Right lung (tissue), 5 donors: ENCODE measurements around the gene ST6GALNAC1. TPM values are rescaled to one million over a fixed set of nuclear protein-coding genes. Genes with fewer than 3 reads are reported as not detected.
A peak's percentile ranks its signal among the peaks of the same experiment; 100 is the strongest.

Source experiments
- DNase-seq, 2 donors: peaks; one replicate each; pipeline ENCODE4 v3.0.0-alpha.2; 2013
- polyA plus RNA-seq, 5 donors: library from polyadenylated mRNA; unstranded; fragments of 120-200 nt; gene quantifications; one replicate each; pipeline versions ENCODE4 v1.2.1 to v1.2.3, GENCODE V29; 2013; ENCODE audit warnings: inconsistent platforms in 1 of 5, low replicate concordance in 1 of 5; ENCODE audit not compliant: insufficient read length in 5 of 5, insufficient read depth in 1 of 5

ST6GALNAC1 gene
- polyA plus RNA-seq, 5 donors, result 2.2 to 4.2 (median 3.2) TPM

- DNase-seq, result no peak
Observed at GRCh38 chr17:76677406-76677805, 33.8 kb upstream of the ST6GALNAC1 start.

- DNase-seq, result no peak
Observed at GRCh38 chr17:76676629-76677028, 33.1 kb upstream of the ST6GALNAC1 start.

- no peak for DNase-seq
Observed at GRCh38 chr17:76675648-76676047, 32.1 kb upstream of the ST6GALNAC1 start.

- no peak for DNase-seq
Observed at GRCh38 chr17:76674600-76674999, 31.0 kb upstream of the ST6GALNAC1 start.

- DNase-seq, result no peak
Observed at GRCh38 chr17:76673729-76674128, 30.2 kb upstream of the ST6GALNAC1 start.

- no peak for DNase-seq
Observed at GRCh38 chr17:76672892-76673291, 29.3 kb upstream of the ST6GALNAC1 start.

GRCh38 chr17:76672270-76672851 lies 28.8 kb upstream of the ST6GALNAC1 start:
- DNase-seq, result peak in 1 of 2 donors; percentile 19

- DNase-seq, result no peak
Observed at GRCh38 chr17:76671912-76672262, 28.3 kb upstream of the ST6GALNAC1 start.

GRCh38 chr17:76671123-76671911 lies 27.8 kb upstream of the ST6GALNAC1 start:
- DNase-seq, result peak; percentile 99 to 100

- DNase-seq, result no peak
Observed at GRCh38 chr17:76670718-76671122, 27.2 kb upstream of the ST6GALNAC1 start.

- peak; percentile 40 to 41 for DNase-seq
Observed at GRCh38 chr17:76670020-76670717, 26.6 kb upstream of the ST6GALNAC1 start.

- no peak for DNase-seq
Observed at GRCh38 chr17:76667786-76668453, 24.4 kb upstream of the ST6GALNAC1 start.

- DNase-seq, result no peak
Observed at GRCh38 chr17:76667491-76667755, 23.9 kb upstream of the ST6GALNAC1 start.

GRCh38 chr17:76660656-76661042 lies 17.1 kb upstream of the ST6GALNAC1 start:
- DNase-seq, result no peak

- no peak for DNase-seq
Observed at GRCh38 chr17:76659928-76660655, 16.5 kb upstream of the ST6GALNAC1 start.

GRCh38 chr17:76658242-76658662 lies 14.7 kb upstream of the ST6GALNAC1 start:
- no peak for DNase-seq

GRCh38 chr17:76657505-76658241 lies 14.1 kb upstream of the ST6GALNAC1 start:
- DNase-seq, result no peak

- no peak for DNase-seq
Observed at GRCh38 chr17:76654408-76654807, 10.9 kb upstream of the ST6GALNAC1 start.

GRCh38 chr17:76650504-76650903 lies 6.9 kb upstream of the ST6GALNAC1 start:
- DNase-seq, result no peak

- no peak for DNase-seq
Observed at GRCh38 chr17:76646712-76647111, 3.2 kb upstream of the ST6GALNAC1 start.

GRCh38 chr17:76645481-76645880 lies 1.9 kb upstream of the ST6GALNAC1 start:
- no peak for DNase-seq
